Spleen (tissue), 11 donors: Measurements from ENCODE around the gene MT1F. TPM values are rescaled to one million over a fixed set of nuclear protein-coding genes. Genes with fewer than 3 reads are reported as not detected.

Experiments
- DNase-seq: peaks from one replicate; pipeline ENCODE4 v3.0.0-alpha.2; 2020
- H3K27ac ChIP-seq, 8 donors: fragments of 200-600 bp; sonication (generic) in 7 of 8; 1 replicate in 4 of 8; 2 replicates in 4 of 8; pipeline versions ENCODE4 v1.5.0 to v1.8.0; 2016 to 2021; ENCODE audit warnings: inconsistent platforms in 4 of 8, mild to moderate bottlenecking in 4 of 8, moderate library complexity in 1 of 8
- H3K27me3 ChIP-seq, 7 donors: fragments of 200-600 bp; sonication (generic) in 6 of 7; replicated peaks in 1 of 7; 1 replicate in 4 of 7; 2 replicates in 3 of 7; pipeline versions ENCODE4 v1.5.0 to v1.8.0; 2016 to 2021; ENCODE audit warnings: inconsistent platforms in 3 of 7, mild to moderate bottlenecking in 1 of 7
- H3K36me3 ChIP-seq, 6 donors: fragments of 200-600 bp; sonication (generic) in 5 of 6; 1 replicate in 4 of 6; 2 replicates in 2 of 6; pipeline versions ENCODE4 v1.5.0 to v1.8.0; 2016 to 2021; ENCODE audit warnings: inconsistent platforms in 2 of 6
- H3K4me1 ChIP-seq, 6 donors: fragments of 200-600 bp; sonication (generic) in 5 of 6; 1 replicate in 3 of 6; 2 replicates in 3 of 6; pipeline versions ENCODE4 v1.5.0 to v1.8.0; 2016 to 2021; ENCODE audit warnings: inconsistent platforms in 3 of 6
- H3K4me3 ChIP-seq, 8 donors: fragments of 200-600 bp; sonication (generic) in 7 of 8; 1 replicate in 4 of 8; 2 replicates in 4 of 8; pipeline versions ENCODE4 v1.5.0 to v1.8.0; 2016 to 2021; ENCODE audit warnings: inconsistent platforms in 4 of 8, mild to moderate bottlenecking in 4 of 8, moderate library complexity in 2 of 8
- H3K9me3 ChIP-seq, 8 donors: fragments of 200-600 bp; sonication (generic) in 7 of 8; 1 replicate in 4 of 8; 2 replicates in 4 of 8; pipeline versions ENCODE4 v1.5.0 to v1.8.0; 2016 to 2021; ENCODE audit warnings: inconsistent platforms in 4 of 8
- POLR2A ChIP-seq, 3 donors: fragments of 450-650 bp; IDR thresholded peaks; one replicate each; pipeline ENCODE4 v1.5.1; 2017; ENCODE audit warnings: antibody characterized with exemption in 3 of 3, mild to moderate bottlenecking in 1 of 3
- POLR2AphosphoS5 ChIP-seq, 3 donors: sonication (generic); formaldehyde crosslinking; IDR thresholded peaks; one replicate each; pipeline ENCODE4 v1.5.1; 2017; ENCODE audit warnings: antibody characterized with exemption in 3 of 3
- WGBS, 5 donors: extraction: QIAGEN DNeasy Blood & Tissue Kit in 3 of 5; methylation state at CpG; one replicate each; pipeline versions ENCODE4 v1.1.5 to v1.1.7; 2013 to 2018; 5-methylcytosine and 5-hydroxymethylcytosine counted together
- intact Hi-C: fragments of 100-400 bp; cut with DNase I; formaldehyde crosslinking; loops from one replicate; pipeline ENCODE4 v1.15.0; 2023; ENCODE audit warnings: low total_unique reads
- polyA plus RNA-seq, 3 donors: library from polyadenylated mRNA; stranded (reverse); fragments of 200-250 nt; gene quantifications; one replicate each; pipeline ENCODE4 v1.2.1, GENCODE V29; 2013
- total RNA-seq, 7 donors: library from RNA; depleted of rRNA in 3 of 7; stranded (reverse); fragments of >200 nt in 3 of 7; fragmentation: NEBNext Ultra II Directional in 4 of 7; extraction: Animal tissue kit (Norgen Biotek cat#: 25700) in 4 of 7; gene quantifications; one replicate each; pipeline versions ENCODE4 v1.1.0 to v1.2.1, GENCODE V29; 2016 to 2021
- TF ChIP-seq, protein P1 (sequence below), 11 experiments: fragments of 200-600 bp in 7 of 11; fragments of 450-650 bp in 4 of 11; sonication (generic) in 4 of 11; IDR thresholded peaks in 8 of 11; conservative IDR thresholded peaks in 3 of 11; 1 replicate in 7 of 11; 2 replicates in 4 of 11; pipeline versions ENCODE4 v1.4.0 to v1.8.0; 2016 to 2021; ENCODE audit warnings: antibody characterized with exemption in 11 of 11, inconsistent platforms in 4 of 11, mild to moderate bottlenecking in 1 of 11
- donor health status: healthy with polysubstance abuse.
- donor health status: DM: no; HTN: no; CAD: no; lungs with moderate emphysema.
- donor health status: DM: no; HTN: no; CAD: no.
- donor health status: Bipolar disorder and iron deficiency.
- donor health status: healthy.
- donor health status: DM: no; HTN: no; CAD: no.
- donor health status: DM: yes; HTN: yes; CAD: no.

The MT1F gene
- total and polyA plus RNA-seq, 10 donors = 6.4 to 21.0 (median 15.6) TPM

DNA sequence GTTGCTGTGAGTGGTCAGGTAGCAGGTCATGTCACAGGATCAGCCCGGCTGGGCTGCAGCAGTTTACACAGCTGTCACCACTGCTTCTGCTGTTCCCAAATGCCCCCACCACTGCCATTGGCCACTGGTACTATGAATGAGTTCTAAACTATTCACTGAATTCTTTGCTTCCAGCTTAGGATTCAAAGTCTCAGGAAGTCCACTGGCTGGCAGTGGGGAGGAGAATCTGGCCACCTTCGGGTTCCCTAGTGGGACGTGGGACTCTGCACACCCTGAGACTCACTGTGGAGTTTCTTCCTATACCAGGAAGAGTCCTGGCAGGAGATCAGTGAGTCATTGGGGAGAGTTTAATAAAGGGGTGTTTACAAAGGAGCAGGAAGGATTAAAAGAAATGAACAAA is 31.4 kb downstream of the MT1F start:
- WGBS, 5 donors = 71 to 89% (median 80%) methylated on average over 3 of the region's 3 CpGs
- intact Hi-C loops = loop anchor here (10.0 kb wide), 1 partner anchor 84 kb away; the partner anchor contains the start of gene MT2A

DNA sequence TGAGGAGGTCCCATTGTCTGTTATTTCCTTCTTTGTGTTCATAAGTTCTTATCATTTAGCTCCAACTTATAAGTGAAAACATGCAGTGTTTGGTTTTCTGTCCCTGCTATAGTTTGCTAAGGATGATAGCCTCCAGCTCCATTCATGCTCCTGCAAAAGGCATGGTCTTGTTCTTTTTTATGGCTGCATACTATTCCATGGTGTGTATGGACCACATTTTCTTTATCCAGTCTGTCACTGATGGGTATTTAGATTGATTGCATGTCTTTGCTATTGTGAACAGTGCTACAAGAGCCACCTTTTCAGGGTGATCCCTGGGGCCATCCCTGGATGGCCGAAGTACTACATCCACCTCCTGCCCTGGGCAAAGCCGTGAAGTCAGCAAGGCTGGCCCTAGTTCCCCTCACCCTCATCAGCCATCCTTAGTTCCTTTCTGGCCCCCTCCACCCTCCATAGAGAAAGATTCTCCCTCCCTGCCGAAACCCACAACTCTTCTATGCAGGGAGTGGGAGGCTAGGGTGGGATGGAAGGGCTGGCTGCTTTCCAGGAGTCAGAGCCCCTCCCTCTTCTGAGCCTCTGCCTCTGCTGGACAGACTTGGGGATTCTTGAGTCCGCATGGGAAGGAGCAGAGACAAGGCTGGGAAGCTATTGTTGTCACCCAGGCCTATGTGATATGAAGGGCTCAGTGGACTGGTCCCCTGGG is 32.8 kb downstream of the MT1F start:
- DNase-seq = no peak
- TF ChIP-seq POLR2AphosphoS5 (IDR thresholded peaks at IDR 0.05) = no peak
- TF ChIP-seq POLR2A (IDR thresholded peaks at IDR 0.05) = no peak
- TF ChIP-seq, protein P1, sequence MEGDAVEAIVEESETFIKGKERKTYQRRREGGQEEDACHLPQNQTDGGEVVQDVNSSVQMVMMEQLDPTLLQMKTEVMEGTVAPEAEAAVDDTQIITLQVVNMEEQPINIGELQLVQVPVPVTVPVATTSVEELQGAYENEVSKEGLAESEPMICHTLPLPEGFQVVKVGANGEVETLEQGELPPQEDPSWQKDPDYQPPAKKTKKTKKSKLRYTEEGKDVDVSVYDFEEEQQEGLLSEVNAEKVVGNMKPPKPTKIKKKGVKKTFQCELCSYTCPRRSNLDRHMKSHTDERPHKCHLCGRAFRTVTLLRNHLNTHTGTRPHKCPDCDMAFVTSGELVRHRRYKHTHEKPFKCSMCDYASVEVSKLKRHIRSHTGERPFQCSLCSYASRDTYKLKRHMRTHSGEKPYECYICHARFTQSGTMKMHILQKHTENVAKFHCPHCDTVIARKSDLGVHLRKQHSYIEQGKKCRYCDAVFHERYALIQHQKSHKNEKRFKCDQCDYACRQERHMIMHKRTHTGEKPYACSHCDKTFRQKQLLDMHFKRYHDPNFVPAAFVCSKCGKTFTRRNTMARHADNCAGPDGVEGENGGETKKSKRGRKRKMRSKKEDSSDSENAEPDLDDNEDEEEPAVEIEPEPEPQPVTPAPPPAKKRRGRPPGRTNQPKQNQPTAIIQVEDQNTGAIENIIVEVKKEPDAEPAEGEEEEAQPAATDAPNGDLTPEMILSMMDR (IDR thresholded peaks at IDR 0.05 in 8 of 11, conservative IDR thresholded peaks at IDR 0.05 in 3 of 11) = no peak

More for the DNA sequence above, 31.4 kb downstream of the MT1F start:
- Histone ChIP-seq H3K27ac (no peak overlapping the region), H3K27me3 (no peaks in the 10 kb centered on the region), H3K36me3 (no peaks in the 10 kb centered on the region), H3K4me3 (no peak overlapping the region), H3K4me1 (no peaks in the 10 kb centered on the region), H3K9me3 (peaks cover 0 to 11% (median 3%) of the 10 kb centered on the region in 8 donors)
- TF ChIP-seq POLR2AphosphoS5 (IDR thresholded peaks at IDR 0.05) = no peak
- TF ChIP-seq POLR2A (IDR thresholded peaks at IDR 0.05) = no peak
- TF ChIP-seq, protein P1 (IDR thresholded peaks at IDR 0.05 in 8 of 11, conservative IDR thresholded peaks at IDR 0.05 in 3 of 11) = no peak
- no peak for DNase-seq

DNA sequence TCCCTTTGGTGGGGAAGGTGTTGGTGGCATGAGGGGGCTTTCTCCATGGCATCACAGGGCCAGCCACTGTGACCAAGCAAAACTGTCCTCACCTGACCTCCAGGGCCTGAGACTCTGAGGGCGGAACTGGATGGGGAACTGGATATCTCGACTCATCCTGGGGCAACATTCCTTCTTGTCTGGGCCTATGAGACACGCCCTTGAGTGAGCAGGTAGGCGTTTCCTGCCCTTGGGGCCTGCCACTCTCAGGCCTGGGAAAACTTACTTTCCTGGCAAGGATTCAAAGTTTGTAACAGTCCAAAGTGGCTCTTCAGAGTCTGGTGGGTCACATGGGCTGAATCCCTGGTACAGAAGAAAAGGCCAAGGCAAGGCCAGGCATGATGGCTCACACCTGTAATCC is 34.1 kb downstream of the MT1F start:
- Histone ChIP-seq H3K9me3 (peaks cover 0 to 6% (median 3%) of the 10 kb centered on the region in 8 donors), H3K27me3 (no peaks in the 10 kb centered on the region), H3K27ac (no peak overlapping the region), H3K4me3 (no peak overlapping the region), H3K4me1 (no peaks in the 10 kb centered on the region), H3K36me3 (no peaks in the 10 kb centered on the region)
- no peak for DNase-seq
- intact Hi-C loops = no loop called here
- TF ChIP-seq, protein P1 (IDR thresholded peaks at IDR 0.05 in 8 of 11, conservative IDR thresholded peaks at IDR 0.05 in 3 of 11) = no peak
- no peak for TF ChIP-seq POLR2AphosphoS5 (IDR thresholded peaks at IDR 0.05)
- 67 to 89% (median 74%) methylated on average over 3 to 4 of the region's 4 CpGs for WGBS, 5 donors

More for the DNA sequence above, 32.8 kb downstream of the MT1F start:
- Histone ChIP-seq H3K4me3 (no peak overlapping the region), H3K36me3 (no peaks in the 10 kb centered on the region), H3K27ac (no peak overlapping the region), H3K4me1 (no peaks in the 10 kb centered on the region), H3K9me3 (peaks cover 0 to 11% (median 3%) of the 10 kb centered on the region in 8 donors), H3K27me3 (no peaks in the 10 kb centered on the region)
- intact Hi-C loops = no loop called here
- WGBS, 5 donors = 65 to 92% (median 77%) methylated on average over 4 of the region's 4 CpGs

DNA sequence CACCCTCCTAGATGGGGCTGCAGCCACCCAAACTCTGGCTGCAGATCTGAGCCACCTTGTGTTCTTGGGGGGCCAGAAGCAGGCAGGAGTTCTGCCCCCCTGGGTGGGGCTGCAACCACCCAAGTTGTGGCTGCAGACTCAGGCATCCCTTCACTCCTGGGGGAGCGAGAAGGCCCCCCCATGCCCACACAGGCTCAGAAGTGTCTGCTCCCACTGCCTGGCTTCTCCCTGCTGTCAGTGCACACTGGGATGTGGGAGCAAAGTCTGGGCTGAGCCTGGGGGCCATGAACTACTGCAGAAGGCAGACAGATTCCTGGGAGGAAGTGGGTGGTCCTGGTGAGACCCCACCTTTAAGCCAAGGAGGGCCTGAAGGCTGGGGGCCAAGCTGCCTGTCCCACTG is 37.5 kb downstream of the MT1F start:
- TF ChIP-seq POLR2AphosphoS5 (IDR thresholded peaks at IDR 0.05) (no peak), POLR2A (IDR thresholded peaks at IDR 0.05) (no peak)
- TF ChIP-seq, protein P1 (IDR thresholded peaks at IDR 0.05 in 8 of 11, conservative IDR thresholded peaks at IDR 0.05 in 3 of 11) = no peak
- WGBS, 5 donors = 84 to 100% (median 93%) methylated on average over 1 of the region's 1 CpG
- no peak overlapping the region for H3K27ac ChIP-seq
- H3K4me3 ChIP-seq = no peak overlapping the region
- peaks cover 0 to 13% (median 4%) of the 10 kb centered on the region in 8 donors for H3K9me3 ChIP-seq
- DNase-seq = no peak
- intact Hi-C loops = no loop called here
- H3K36me3 ChIP-seq = no peaks in the 10 kb centered on the region
- no peaks in the 10 kb centered on the region for H3K4me1 ChIP-seq
- peaks cover 0 to 5% (median 0%) of the 10 kb centered on the region in 7 donors for H3K27me3 ChIP-seq
